GM12878 (cell line): ENCODE measurements around the gene BDKRB2. TPM values are rescaled to one million over a fixed set of nuclear protein-coding genes. Genes with fewer than 3 reads are reported as not detected.

ENCODE experiments used
- ATAC-seq: fragments of 200-7000 bp; cut with Tn5 transposase; 3 replicates; pipeline ENCODE4 v1.9.1; 2020; ENCODE audit warnings: mild to moderate bottlenecking, moderate library complexity
- BruUV-seq: library from RNA; stranded (reverse); fragments of 400-500 nt; replicated peaks from 2 replicates; lab custom pipeline; 2021; lab: Mats Ljungman, UMichigan
- CTCF ChIA-PET: fragments of 300-600 bp; sonication (Branson Sonifier 250); formaldehyde crosslinking; extraction: SDS; loops from one replicate; lab custom pipeline; 2021; ENCODE audit warnings: inconsistent platforms; lab: Yijun Ruan, JAX
- POLR2A ChIA-PET: fragments of 350-600 bp; formaldehyde crosslinking; extraction: SDS; loops from one replicate; lab custom pipeline; 2021; ENCODE audit warnings: inconsistent platforms; lab: Charles Lee
- RAD21 ChIA-PET: fragments of 300-600 bp; sonication (Branson Sonifier 250); formaldehyde crosslinking; loops from one replicate; lab custom pipeline; 2023; ENCODE audit warnings: antibody characterized with exemption; ENCODE audit not compliant: unreplicated experiment; lab: Charles Lee
- SMC1A ChIA-PET: fragments of 300-600 bp; sonication (Branson Sonifier 250); formaldehyde crosslinking; loops from one replicate; lab custom pipeline; 2023; ENCODE audit not compliant: unreplicated experiment, uncharacterized antibody; lab: Charles Lee
- DNase-seq: peaks from one replicate; pipeline ENCODE4 v3.0.0-alpha.2; 2011; ENCODE audit warnings: low read depth, low spot score
- FAIRE-seq: peaks from 3 replicates; lab custom pipeline; 2011; peaks lifted over from hg19 to GRCh38; lab: Jason Lieb, UNC
- H2AFZ ChIP-seq: 2 replicates; pipeline ENCODE4 v1.6.0; 2011; ENCODE audit warnings: low read depth, low read length, control low read depth; ENCODE audit not compliant: control insufficient read depth
- H3K27ac ChIP-seq: 2 replicates; pipeline ENCODE4 v1.5.1; 2011; ENCODE audit warnings: control low read depth; ENCODE audit not compliant: control insufficient read depth, insufficient read depth
- H3K27me3 ChIP-seq, 2 experiments: replicated peaks in 1 of 2; 2 replicates each; pipeline versions ENCODE4 v1.6.0 to v1.6.1; 2011; ENCODE audit warnings: low read length in 1 of 2; ENCODE audit not compliant: control insufficient read depth in 2 of 2, insufficient read depth in 2 of 2
- H3K36me3 ChIP-seq, 2 experiments: 2 replicates each; pipeline ENCODE4 v1.5.1; 2011; ENCODE audit warnings: low read length in 1 of 2; ENCODE audit not compliant: control insufficient read depth in 2 of 2, insufficient read depth in 2 of 2
- H3K4me1 ChIP-seq: 2 replicates; pipeline ENCODE4 v1.6.1; 2011; ENCODE audit warnings: mild to moderate bottlenecking, low read length, moderate library complexity, mixed read lengths; ENCODE audit not compliant: control insufficient read depth, insufficient read depth
- H3K4me2 ChIP-seq: 2 replicates; pipeline ENCODE4 v1.6.0; 2011; ENCODE audit warnings: control low read depth; ENCODE audit not compliant: control insufficient read depth, insufficient read depth
- H3K4me3 ChIP-seq: fragments of 200-600 bp; sonication (generic); 2 replicates; pipeline ENCODE4 v1.5.1; 2016
- H3K79me2 ChIP-seq: 2 replicates; pipeline ENCODE4 v1.6.0; 2011; ENCODE audit warnings: low read length; ENCODE audit not compliant: control insufficient read depth, insufficient read depth
- H3K9ac ChIP-seq: 2 replicates; pipeline ENCODE4 v1.8.0; 2011; ENCODE audit warnings: low read length, control low read depth, mixed read lengths; ENCODE audit not compliant: control insufficient read depth, insufficient read depth
- H3K9me3 ChIP-seq: replicated peaks from 3 replicates; pipeline ENCODE4 v1.5.1; 2011; ENCODE audit warnings: mild to moderate bottlenecking, low read length; ENCODE audit not compliant: control insufficient read depth, insufficient read depth
- H4K20me1 ChIP-seq: 2 replicates; pipeline ENCODE4 v1.6.0; 2011; ENCODE audit not compliant: control insufficient read depth, insufficient read depth
- EED ChIP-seq: sonication (generic); IDR thresholded peaks from 2 replicates; pipeline ENCODE4 v1.6.1; 2016; ENCODE audit warnings: antibody characterized with exemption, low read depth
- NRF1 ChIP-seq: conservative IDR thresholded peaks from 2 replicates; pipeline ENCODE4 v1.6.1; 2011; ENCODE audit warnings: mild to moderate bottlenecking, low read depth, low read length, improper control_type of control experiment
- SIX5 ChIP-seq: IDR thresholded peaks from 2 replicates; pipeline ENCODE4 v1.6.1; 2011; ENCODE audit warnings: mild to moderate bottlenecking, low read depth, low read length, moderate library complexity; ENCODE audit not compliant: severe bottlenecking
- WGBS: methylation state at CpG from one replicate; pipeline ENCODE4 v1.1.6; 2016; ENCODE audit warnings: low lambda C conversion rate; ENCODE audit not compliant: insufficient replicate concordance, insufficient coverage; ENCODE audit errors: missing lambda C conversion rate; 5-methylcytosine and 5-hydroxymethylcytosine counted together
- in situ Hi-C: fragments of 300-500 bp; cut with MboI; formaldehyde crosslinking; loops from 9 replicates; pipeline ENCODE4 v1.14.3; 2018; ENCODE audit warnings: mixed read lengths
- intact Hi-C: fragments of 100-400 bp; cut with micrococcal nuclease; formaldehyde crosslinking; loops from one replicate; pipeline ENCODE4 v1.14.2; 2022; ENCODE audit not compliant: unreplicated experiment
- polyA plus RNA-seq, 11 experiments: library from polyadenylated mRNA; depleted of rRNA in 4 of 11; unstranded in 6 of 11; stranded (reverse) in 5 of 11; fragments of >200 nt; fragmentation: Nextera tagmentation in 4 of 11; fragmentation: Illumina TruSeq in 1 of 11; extraction: Ambion mirVana in 4 of 11; extraction: Trizol in 1 of 11; gene quantifications; 1 replicate in 1 of 11; 2 replicates in 10 of 11; pipeline versions ENCODE4 v1.2.1 to v1.2.3, GENCODE V29; 2011 to 2016; ENCODE audit warnings: inconsistent platforms in 2 of 11, missing spikeins in 2 of 11, low read depth in 1 of 11
- total RNA-seq, 4 experiments: library from RNA; depleted of rRNA in 3 of 4; stranded (reverse); fragments of >200 nt in 3 of 4; fragmentation: Illumina TruSeq in 1 of 4; extraction: Trizol in 1 of 4; gene quantifications; 2 replicates each; pipeline versions ENCODE4 v1.2.1 to v1.2.3, GENCODE V29; 2013 to 2021
- TF ChIP-seq, protein P1 (sequence below): IDR thresholded peaks from 2 replicates; pipeline ENCODE4 v1.6.1; 2012; ENCODE audit warnings: improper control_type of control experiment, low read depth, low read length; ENCODE audit not compliant: insufficient replicate concordance

BDKRB2 gene
- total and polyA plus RNA-seq, 10 of the 15 experiments (the other 5 are each of a cell fraction or from before 2014, with no cell fraction given) = 0.08 TPM; not detected in 9

DNA sequence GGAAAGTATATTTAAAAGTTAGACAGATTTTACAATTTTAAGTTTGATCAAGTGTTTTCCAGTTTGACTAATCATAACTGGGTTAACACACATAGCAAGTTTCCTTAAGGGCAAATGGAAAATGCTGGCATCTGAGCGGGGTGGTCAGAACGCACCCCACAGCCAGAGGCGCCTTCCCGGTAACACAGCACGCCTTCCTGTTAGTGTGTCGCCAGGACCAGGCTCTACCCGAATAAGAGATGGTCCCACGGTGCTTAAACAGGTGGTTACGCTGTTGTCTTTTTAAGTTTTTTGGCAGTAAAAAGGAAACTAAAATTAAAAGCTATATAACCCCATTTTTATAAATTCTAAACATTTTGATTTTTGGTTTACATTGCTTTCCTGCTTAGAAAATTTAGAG, 79.4 kb downstream of the BDKRB2 start:
- peaks cover 0 to 8% of the 10 kb centered on the region in 2 experiments; a peak in 3 of 4 replicates for H3K36me3 ChIP-seq
- H3K4me2 ChIP-seq = no peak overlapping the region
- H3K4me1 ChIP-seq = no peaks in the 10 kb centered on the region
- FAIRE-seq (no peak), DNase-seq (no peak)
- in situ Hi-C loops = no loop called here
- no peaks in the 10 kb centered on the region for H4K20me1 ChIP-seq
- no peak overlapping the region for H2AFZ ChIP-seq
- ChIA-PET SMC1A (no interaction called here), POLR2A (no interaction called here)
- no peaks in the 10 kb centered on the region for H3K9me3 ChIP-seq
- TF ChIP-seq NRF1 (no peak), SIX5 (no peak), EED (no peak)
- TF ChIP-seq, protein P1, sequence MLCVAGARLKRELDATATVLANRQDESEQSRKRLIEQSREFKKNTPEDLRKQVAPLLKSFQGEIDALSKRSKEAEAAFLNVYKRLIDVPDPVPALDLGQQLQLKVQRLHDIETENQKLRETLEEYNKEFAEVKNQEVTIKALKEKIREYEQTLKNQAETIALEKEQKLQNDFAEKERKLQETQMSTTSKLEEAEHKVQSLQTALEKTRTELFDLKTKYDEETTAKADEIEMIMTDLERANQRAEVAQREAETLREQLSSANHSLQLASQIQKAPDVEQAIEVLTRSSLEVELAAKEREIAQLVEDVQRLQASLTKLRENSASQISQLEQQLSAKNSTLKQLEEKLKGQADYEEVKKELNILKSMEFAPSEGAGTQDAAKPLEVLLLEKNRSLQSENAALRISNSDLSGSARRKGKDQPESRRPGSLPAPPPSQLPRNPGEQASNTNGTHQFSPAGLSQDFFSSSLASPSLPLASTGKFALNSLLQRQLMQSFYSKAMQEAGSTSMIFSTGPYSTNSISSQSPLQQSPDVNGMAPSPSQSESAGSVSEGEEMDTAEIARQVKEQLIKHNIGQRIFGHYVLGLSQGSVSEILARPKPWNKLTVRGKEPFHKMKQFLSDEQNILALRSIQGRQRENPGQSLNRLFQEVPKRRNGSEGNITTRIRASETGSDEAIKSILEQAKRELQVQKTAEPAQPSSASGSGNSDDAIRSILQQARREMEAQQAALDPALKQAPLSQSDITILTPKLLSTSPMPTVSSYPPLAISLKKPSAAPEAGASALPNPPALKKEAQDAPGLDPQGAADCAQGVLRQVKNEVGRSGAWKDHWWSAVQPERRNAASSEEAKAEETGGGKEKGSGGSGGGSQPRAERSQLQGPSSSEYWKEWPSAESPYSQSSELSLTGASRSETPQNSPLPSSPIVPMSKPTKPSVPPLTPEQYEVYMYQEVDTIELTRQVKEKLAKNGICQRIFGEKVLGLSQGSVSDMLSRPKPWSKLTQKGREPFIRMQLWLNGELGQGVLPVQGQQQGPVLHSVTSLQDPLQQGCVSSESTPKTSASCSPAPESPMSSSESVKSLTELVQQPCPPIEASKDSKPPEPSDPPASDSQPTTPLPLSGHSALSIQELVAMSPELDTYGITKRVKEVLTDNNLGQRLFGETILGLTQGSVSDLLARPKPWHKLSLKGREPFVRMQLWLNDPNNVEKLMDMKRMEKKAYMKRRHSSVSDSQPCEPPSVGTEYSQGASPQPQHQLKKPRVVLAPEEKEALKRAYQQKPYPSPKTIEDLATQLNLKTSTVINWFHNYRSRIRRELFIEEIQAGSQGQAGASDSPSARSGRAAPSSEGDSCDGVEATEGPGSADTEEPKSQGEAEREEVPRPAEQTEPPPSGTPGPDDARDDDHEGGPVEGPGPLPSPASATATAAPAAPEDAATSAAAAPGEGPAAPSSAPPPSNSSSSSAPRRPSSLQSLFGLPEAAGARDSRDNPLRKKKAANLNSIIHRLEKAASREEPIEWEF = no peak
- TF ChIP-seq, all 136 proteins: peak for 0
- BruUV-seq = no TSS peak
- no peak for ATAC-seq
- 99% methylated on average over 9 of the region's 9 CpGs for WGBS
- Histone ChIP-seq H3K27ac (no peak overlapping the region), H3K27me3 (no peaks in the 10 kb centered on the region), H3K79me2 (no peaks in the 10 kb centered on the region), H3K9ac (no peak overlapping the region), H3K4me3 (no peak overlapping the region)
- RAD21 ChIA-PET = no interaction called here
- intact Hi-C loops = no loop called here
- CTCF ChIA-PET = no interaction called here
